HG03108 (cell line): Measurements from ENCODE around the gene IL12RB2.
"Not testable (repeated sequence)": the region's sequence is repeated elsewhere in the genome, so short reads cannot be mapped to it uniquely, and the experiment has no call there.

ENCODE experiments used
- ATAC-seq: cut with Tn5 transposase; IDR thresholded peaks from one replicate; pipeline ENCODE4 v1.9.1; 2021; ENCODE audit warnings: moderate library complexity; ENCODE audit not compliant: unreplicated experiment

The IL12RB2 gene

GRCh38 chr1:67429528-67430357 is 122.1 kb downstream of the IL12RB2 start:
- ATAC-seq: peak; percentile 0

GRCh38 chr1:67430358-67431155 is 122.9 kb downstream of the IL12RB2 start, which contains the start of gene SERBP1:
SERBP1 (minus strand) TSS chr1:67430402; CDS start chr1:67430300, 102 bp downstream.
- ATAC-seq: peak; percentile 87

GRCh38 chr1:67431156-67431765 is 123.6 kb downstream of the IL12RB2 start:
- ATAC-seq: no peak

- ATAC-seq: no peak
Observed at GRCh38 chr1:67431869-67432578, 124.4 kb downstream of the IL12RB2 start.

GRCh38 chr1:67432745-67433144 is 125.1 kb downstream of the IL12RB2 start:
- no peak for ATAC-seq

GRCh38 chr1:67433837-67434236 is 126.2 kb downstream of the IL12RB2 start:
- no peak for ATAC-seq

- no peak for ATAC-seq
Observed at GRCh38 chr1:67434491-67434890, 126.8 kb downstream of the IL12RB2 start.

- no peak for ATAC-seq
Observed at GRCh38 chr1:67436511-67437055, 128.9 kb downstream of the IL12RB2 start.

- ATAC-seq: no peak
Observed at GRCh38 chr1:67437961-67438360, 130.3 kb downstream of the IL12RB2 start.

- no peak for ATAC-seq
Observed at GRCh38 chr1:67439277-67440029, 131.8 kb downstream of the IL12RB2 start.

- ATAC-seq: no peak
Observed at GRCh38 chr1:67440339-67440738, 132.7 kb downstream of the IL12RB2 start.

- ATAC-seq: peak; percentile 65
Observed at GRCh38 chr1:67441183-67441582, 133.5 kb downstream of the IL12RB2 start.

GRCh38 chr1:67441739-67442281 is 134.1 kb downstream of the IL12RB2 start:
- ATAC-seq: no peak

- not testable (repeated sequence) for ATAC-seq
Observed at GRCh38 chr1:67446014-67446413, 138.3 kb downstream of the IL12RB2 start.
